C4-2B (cell line): Measurements from ENCODE around the gene VPS26A.

Experiments used
- ZFX ChIP-seq: fragments of 450-650 bp; IDR thresholded peaks from 2 replicates; pipeline ENCODE4 v1.6.1; 2017
- TF ChIP-seq, protein P1 (sequence below): fragments of 450-650 bp; conservative IDR thresholded peaks from 2 replicates; pipeline ENCODE4 v1.5.1; 2017; ENCODE audit warnings: mild to moderate bottlenecking

DNA sequence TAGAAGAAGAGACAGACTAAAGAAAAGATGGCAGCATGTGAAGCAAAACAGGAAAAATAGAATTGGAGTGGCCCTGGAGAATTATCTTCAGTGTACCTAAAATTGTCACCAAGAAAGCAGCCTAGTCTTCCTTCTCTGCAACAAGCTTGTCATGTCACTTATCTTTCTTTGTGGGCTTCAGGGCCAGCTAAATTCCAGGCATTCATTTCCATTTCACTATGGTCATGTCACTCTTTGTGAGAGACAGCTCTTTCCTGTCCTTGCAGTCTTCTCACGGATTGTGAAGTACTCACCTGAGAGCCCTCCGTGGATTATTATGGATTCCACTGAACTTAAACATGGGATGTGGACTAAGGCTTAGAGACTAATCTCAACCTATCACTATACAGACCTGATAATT lies 87.1 kb downstream of the VPS26A start:
- TF ChIP-seq, protein P1, sequence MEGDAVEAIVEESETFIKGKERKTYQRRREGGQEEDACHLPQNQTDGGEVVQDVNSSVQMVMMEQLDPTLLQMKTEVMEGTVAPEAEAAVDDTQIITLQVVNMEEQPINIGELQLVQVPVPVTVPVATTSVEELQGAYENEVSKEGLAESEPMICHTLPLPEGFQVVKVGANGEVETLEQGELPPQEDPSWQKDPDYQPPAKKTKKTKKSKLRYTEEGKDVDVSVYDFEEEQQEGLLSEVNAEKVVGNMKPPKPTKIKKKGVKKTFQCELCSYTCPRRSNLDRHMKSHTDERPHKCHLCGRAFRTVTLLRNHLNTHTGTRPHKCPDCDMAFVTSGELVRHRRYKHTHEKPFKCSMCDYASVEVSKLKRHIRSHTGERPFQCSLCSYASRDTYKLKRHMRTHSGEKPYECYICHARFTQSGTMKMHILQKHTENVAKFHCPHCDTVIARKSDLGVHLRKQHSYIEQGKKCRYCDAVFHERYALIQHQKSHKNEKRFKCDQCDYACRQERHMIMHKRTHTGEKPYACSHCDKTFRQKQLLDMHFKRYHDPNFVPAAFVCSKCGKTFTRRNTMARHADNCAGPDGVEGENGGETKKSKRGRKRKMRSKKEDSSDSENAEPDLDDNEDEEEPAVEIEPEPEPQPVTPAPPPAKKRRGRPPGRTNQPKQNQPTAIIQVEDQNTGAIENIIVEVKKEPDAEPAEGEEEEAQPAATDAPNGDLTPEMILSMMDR = no peak
- TF ChIP-seq ZFX = no peak
